ENCODE results near the gene MAD1L1.

The MAD1L1 gene

DNA sequence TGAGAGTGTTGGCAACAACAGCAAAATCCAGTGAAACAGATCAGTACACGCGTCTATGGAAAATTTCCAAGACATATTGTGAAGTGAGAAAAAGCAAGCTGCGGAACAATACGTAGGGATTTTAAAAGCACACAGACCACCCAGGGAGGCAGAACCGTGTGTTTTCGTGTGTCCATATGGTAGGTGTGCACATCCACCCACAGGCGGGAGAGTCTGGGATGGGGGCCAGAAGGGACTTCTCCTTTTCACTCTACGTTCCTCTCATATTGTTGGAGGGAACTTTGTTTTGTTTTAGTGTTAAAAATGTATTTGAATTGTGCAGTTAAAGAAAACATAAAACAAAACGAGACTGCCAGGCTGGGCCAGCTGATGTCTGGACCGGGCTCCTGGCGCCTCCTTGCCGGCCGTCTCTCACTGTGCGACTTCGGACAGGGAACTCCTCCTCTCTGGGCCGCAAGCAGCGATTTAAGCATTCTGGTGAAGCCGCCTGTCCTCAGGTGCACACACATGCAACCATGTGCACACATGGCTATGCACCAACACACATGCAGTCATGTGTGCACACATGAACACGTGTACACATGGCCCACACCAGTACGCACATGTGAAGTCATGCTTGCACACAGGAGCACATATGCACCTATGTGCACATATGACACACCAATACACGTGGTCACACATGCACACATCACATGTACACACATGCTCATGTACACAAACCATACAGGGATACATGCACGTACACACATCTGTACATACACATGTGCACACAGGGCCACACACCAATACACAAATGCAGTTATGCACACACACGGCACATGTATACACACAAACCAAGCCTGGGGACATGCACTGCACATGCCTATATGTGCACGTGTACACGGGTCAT is 421.5 kb downstream of the MAD1L1 start:
- Histone ChIP-seq H3K9ac (ENCODE audit: low read length) (no peak overlapping the region), H3K36me3 (ENCODE audit: control insufficient read depth, insufficient read depth, low read length) (no peaks in the 10 kb centered on the region), H3K4me3 (ENCODE audit: low read length) (peak overlapping the region; percentile 22), H3K27me3 (ENCODE audit: control insufficient read depth, insufficient read depth, low read length) (no peaks in the 10 kb centered on the region), H3K4me1 (ENCODE audit: control insufficient read depth, insufficient read depth, low read length) (peaks cover 5% of the 10 kb centered on the region), H3K27ac (ENCODE audit: low read depth, low read length) (no peak overlapping the region)

DNA sequence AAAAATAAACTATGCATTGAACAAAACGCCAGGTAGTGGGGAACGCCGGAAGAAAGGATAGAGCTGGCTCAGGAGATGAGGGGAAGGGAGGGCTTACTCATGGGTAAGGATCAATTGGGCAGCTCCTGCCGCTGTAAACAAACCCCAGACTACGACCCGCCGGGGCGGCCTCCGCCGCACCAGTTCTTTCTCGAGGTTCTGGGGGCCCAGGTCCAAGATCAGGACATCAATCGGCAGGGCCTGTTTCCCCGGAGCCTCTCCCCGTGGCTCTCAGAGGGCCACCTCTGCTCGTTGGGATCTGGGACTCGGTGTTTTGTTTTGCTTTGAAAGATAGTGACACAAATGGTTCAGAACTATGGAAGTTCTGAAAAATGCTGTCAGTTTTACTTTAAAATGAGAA is 422.2 kb downstream of the MAD1L1 start:
- H3K9ac ChIP-seq (ENCODE audit: low read length), result no peak overlapping the region

DNA sequence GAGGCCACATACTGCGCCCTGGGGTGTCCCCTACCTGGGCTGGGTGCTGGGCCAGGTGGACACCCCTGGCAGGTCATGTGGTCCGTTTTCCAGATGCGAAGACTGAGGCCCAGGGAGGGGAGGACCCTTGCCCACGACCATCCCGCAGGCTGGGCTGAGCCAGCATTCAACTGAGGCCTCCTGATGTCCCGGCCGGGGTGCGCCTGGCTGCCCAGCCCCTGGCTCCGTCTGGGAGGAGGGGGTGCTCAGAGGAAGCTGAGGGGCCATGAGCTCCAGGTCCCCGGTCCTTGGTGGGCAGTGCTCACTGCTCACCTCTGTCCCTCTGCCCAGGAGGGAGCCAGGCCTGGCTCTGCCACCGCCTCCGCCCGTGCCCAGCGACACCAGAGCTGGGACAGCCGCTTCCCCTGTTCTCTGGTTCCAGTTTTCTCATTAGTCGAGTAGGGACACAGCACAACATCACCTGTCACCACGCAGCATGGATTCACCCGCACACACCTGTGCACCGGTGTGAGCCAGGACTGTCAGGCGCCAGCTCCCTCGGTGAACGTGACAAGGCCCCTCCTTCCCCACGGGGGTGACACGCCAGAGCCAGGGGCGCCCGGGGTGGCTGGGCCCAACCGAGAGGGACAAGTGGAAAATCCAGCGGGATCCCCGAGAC is 423.0 kb downstream of the MAD1L1 start:
- no peak overlapping the region for H3K27ac ChIP-seq (ENCODE audit: low read depth, low read length)

More for the DNA sequence above, 422.2 kb downstream of the MAD1L1 start:
- Histone ChIP-seq H3K36me3 (ENCODE audit: control insufficient read depth, insufficient read depth, low read length) (no peaks in the 10 kb centered on the region), H3K4me3 (ENCODE audit: low read length) (no peak overlapping the region), H3K27ac (ENCODE audit: low read depth, low read length) (no peak overlapping the region), H3K4me1 (ENCODE audit: control insufficient read depth, insufficient read depth, low read length) (peaks cover 5% of the 10 kb centered on the region), H3K27me3 (ENCODE audit: control insufficient read depth, insufficient read depth, low read length) (no peaks in the 10 kb centered on the region)

DNA sequence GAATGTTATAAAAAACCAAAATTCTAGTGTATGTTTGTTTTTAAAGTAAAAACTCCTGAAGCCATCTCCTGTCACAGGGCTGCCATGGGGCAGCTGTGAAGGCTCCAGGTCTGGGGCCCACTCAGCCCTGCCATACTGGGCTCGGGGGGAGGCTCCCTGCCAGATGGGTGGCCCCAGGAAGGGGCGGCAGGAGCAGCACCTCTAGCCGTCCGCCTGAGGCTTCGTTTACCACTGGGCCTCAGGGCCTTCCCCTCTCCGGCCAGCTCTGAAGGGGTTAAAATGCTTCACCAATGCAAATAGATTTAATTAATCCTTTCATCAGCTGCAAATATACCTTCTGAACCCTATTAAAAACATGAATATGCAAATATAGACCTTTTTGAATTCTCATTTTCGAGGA is 423.7 kb downstream of the MAD1L1 start:
- Histone ChIP-seq H3K27me3 (ENCODE audit: control insufficient read depth, insufficient read depth, low read length) (no peaks in the 10 kb centered on the region), H3K27ac (ENCODE audit: low read depth, low read length) (no peak overlapping the region), H3K4me3 (ENCODE audit: low read length) (no peak overlapping the region), H3K36me3 (ENCODE audit: control insufficient read depth, insufficient read depth, low read length) (no peaks in the 10 kb centered on the region), H3K9ac (ENCODE audit: low read length) (no peak overlapping the region), H3K4me1 (ENCODE audit: control insufficient read depth, insufficient read depth, low read length) (peaks cover 5% of the 10 kb centered on the region)

More for the DNA sequence above, 423.0 kb downstream of the MAD1L1 start:
- no peaks in the 10 kb centered on the region for H3K36me3 ChIP-seq (ENCODE audit: control insufficient read depth, insufficient read depth, low read length)
- H3K9ac ChIP-seq (ENCODE audit: low read length), result no peak overlapping the region
- no peak overlapping the region for H3K4me3 ChIP-seq (ENCODE audit: low read length)
- peaks cover 5% of the 10 kb centered on the region for H3K4me1 ChIP-seq (ENCODE audit: control insufficient read depth, insufficient read depth, low read length)
- H3K27me3 ChIP-seq (ENCODE audit: control insufficient read depth, insufficient read depth, low read length), result no peaks in the 10 kb centered on the region

DNA sequence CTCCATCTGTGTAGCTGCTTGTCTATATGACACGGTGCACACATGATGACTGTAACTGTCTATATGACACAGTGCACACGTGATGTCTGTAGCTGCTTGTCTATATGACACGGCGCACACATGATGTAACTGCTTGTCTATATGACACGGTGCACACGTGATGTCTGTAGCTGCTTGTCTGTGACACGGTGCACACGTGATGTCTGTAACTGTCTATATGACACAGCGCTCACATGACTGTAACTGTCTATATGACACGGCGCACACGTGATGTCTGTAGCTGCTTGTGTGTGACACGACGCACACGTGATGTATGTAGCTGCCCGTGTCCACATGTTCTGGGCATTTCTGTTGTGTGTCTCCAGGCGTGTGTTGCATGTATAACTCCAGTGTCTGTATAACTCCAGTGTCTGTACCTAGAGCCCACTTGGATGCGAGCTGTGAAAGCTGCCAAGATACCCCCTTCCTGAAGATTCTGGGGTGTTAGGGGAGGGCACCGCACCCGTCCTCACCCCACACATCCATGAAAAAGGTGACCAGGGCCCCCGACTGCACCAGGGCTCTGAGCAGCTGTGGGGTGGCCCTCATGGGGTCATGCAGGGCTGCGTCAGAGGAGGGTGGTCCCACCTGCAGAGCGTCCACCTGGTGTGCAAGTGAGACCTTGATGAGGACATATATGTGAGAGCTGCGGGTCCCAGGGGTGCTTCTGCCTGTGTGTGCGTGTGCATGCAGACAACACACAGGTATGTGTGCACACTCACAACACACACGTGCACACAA is 424.7 kb downstream of the MAD1L1 start:
- H3K27ac ChIP-seq (ENCODE audit: low read depth, low read length), result no peak overlapping the region

DNA sequence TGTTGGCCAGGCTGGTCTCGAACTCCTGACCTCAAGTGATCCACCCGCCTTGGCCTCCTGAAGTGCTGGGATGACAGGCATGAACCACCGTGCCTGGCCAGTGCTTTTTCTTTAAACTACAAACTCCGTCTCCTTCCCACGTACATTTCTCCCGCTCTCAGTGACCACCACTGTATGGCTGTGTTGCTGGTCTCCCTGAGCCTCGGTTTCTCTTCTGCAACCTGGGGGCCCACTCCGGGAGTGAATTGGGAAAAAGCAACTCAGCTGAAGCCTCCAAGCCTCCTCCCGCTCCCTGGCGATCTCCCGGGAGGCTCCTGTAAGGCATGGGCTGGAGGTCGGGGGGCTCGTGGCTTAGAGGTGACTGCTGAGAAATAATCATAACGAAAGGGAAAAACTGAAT is 426.4 kb downstream of the MAD1L1 start:
- Histone ChIP-seq H3K36me3 (ENCODE audit: control insufficient read depth, insufficient read depth, low read length) (no peaks in the 10 kb centered on the region), H3K27me3 (ENCODE audit: control insufficient read depth, insufficient read depth, low read length) (no peaks in the 10 kb centered on the region), H3K4me1 (ENCODE audit: control insufficient read depth, insufficient read depth, low read length) (peaks cover 2% of the 10 kb centered on the region), H3K9ac (ENCODE audit: low read length) (no peak overlapping the region), H3K27ac (ENCODE audit: low read depth, low read length) (no peak overlapping the region), H3K4me3 (ENCODE audit: low read length) (no peak overlapping the region)

More for the DNA sequence above, 424.7 kb downstream of the MAD1L1 start:
- Histone ChIP-seq H3K27me3 (ENCODE audit: control insufficient read depth, insufficient read depth, low read length) (no peaks in the 10 kb centered on the region), H3K4me3 (ENCODE audit: low read length) (no peak overlapping the region), H3K4me1 (ENCODE audit: control insufficient read depth, insufficient read depth, low read length) (peaks cover 5% of the 10 kb centered on the region), H3K36me3 (ENCODE audit: control insufficient read depth, insufficient read depth, low read length) (no peaks in the 10 kb centered on the region), H3K9ac (ENCODE audit: low read length) (no peak overlapping the region)

DNA sequence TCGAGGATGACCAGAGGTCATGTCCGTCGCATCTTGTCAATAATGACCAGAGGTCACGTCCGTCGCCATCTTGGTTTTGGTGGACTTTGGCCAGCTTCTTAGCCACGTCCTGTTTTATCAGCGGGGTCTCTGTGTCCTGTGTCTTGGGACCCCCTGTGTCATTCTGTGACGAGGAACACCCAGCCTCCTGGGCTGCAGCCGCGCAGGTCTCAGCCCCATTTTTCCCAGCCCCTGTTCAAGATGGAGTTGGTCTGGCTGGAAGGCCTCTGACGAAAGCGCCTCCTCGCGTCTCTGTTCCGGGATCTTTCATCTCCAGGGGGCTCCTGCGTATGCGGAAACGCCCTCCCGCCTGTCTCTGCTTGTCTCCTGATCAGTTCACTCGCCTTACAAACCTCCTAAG is 428.4 kb downstream of the MAD1L1 start:
- Histone ChIP-seq H3K9ac (ENCODE audit: low read length) (no peak overlapping the region), H3K4me3 (ENCODE audit: low read length) (no peak overlapping the region), H3K4me1 (ENCODE audit: control insufficient read depth, insufficient read depth, low read length) (no peaks in the 10 kb centered on the region), H3K27ac (ENCODE audit: low read depth, low read length) (no peak overlapping the region), H3K36me3 (ENCODE audit: control insufficient read depth, insufficient read depth, low read length) (no peaks in the 10 kb centered on the region), H3K27me3 (ENCODE audit: control insufficient read depth, insufficient read depth, low read length) (no peaks in the 10 kb centered on the region)

DNA sequence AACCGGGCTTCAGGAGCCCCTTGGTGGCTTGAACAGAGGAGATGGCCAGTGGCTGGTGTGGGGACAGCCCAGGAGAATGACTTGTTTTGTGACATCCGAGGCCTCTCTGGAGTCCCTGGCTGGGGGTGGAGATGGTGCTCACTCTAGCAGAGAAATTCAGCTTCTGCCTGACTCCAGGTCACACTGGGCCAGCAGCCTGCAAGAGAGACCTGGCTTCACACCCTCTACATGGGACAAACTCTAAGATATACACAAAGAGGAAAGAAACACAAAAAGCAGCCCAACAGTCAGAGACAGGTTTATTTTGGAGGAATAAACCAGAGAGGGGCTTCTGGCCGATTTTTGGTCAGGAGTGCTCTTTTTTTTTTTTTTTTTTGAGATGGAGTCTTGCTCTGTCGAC is 429.8 kb downstream of the MAD1L1 start:
- no peak overlapping the region for H3K9ac ChIP-seq (ENCODE audit: low read length)
- H3K36me3 ChIP-seq (ENCODE audit: control insufficient read depth, insufficient read depth, low read length), result no peaks in the 10 kb centered on the region
- no peaks in the 10 kb centered on the region for H3K4me1 ChIP-seq (ENCODE audit: control insufficient read depth, insufficient read depth, low read length)
- H3K27me3 ChIP-seq (ENCODE audit: control insufficient read depth, insufficient read depth, low read length), result no peaks in the 10 kb centered on the region
- H3K27ac ChIP-seq (ENCODE audit: low read depth, low read length), result no peak overlapping the region
- no peak overlapping the region for H3K4me3 ChIP-seq (ENCODE audit: low read length)

- Histone ChIP-seq H3K27me3 (ENCODE audit: control insufficient read depth, insufficient read depth, low read length) (no peaks in the 10 kb centered on the region), H3K4me3 (ENCODE audit: low read length) (no peak overlapping the region), H3K36me3 (ENCODE audit: control insufficient read depth, insufficient read depth, low read length) (no peaks in the 10 kb centered on the region), H3K9ac (ENCODE audit: low read length) (no peak overlapping the region), H3K27ac (ENCODE audit: low read depth, low read length) (no peak overlapping the region), H3K4me1 (ENCODE audit: control insufficient read depth, insufficient read depth, low read length) (no peaks in the 10 kb centered on the region)
These were observed 431.8 kb downstream of the MAD1L1 start for GRCh38 chr7:1800902-1801301.

GRCh38 chr7:1798191-1798590 is 434.6 kb downstream of the MAD1L1 start:
- no peaks in the 10 kb centered on the region for H3K27me3 ChIP-seq (ENCODE audit: control insufficient read depth, insufficient read depth, low read length)

DNA sequence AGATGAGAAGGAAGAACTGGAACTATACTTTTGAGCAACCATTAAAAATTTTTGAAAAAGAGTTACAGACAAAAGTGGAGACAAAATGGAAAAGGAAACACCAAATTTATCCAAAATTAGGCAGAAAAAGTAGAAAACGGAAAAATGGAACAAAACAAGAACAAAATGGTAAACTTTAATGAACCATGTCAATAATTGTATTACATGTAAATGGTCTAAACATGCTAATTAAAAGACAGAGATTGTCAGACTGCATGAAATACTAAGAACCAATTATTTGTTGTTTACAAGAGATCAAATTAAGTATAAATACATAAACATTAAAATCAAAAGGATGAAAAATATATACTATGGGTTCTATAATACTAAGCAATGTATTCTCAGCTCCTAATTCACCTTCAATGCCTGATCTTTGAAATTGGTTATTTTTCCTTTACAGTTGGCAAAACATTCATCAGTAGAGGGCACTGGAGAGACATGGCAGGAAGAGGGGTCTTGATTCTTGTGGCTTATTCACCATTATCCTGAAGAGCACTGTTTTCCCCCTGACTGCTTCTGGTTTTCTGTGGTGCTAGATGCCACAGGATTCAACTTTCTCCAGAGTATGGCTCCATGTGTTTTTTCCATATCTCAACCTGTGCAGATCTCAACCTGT is 437.7 kb downstream of the MAD1L1 start:
- no peaks in the 10 kb centered on the region for H3K4me1 ChIP-seq (ENCODE audit: control insufficient read depth, insufficient read depth, low read length)
- H3K4me3 ChIP-seq (ENCODE audit: low read length), result no peak overlapping the region

More at GRCh38 chr7:1798191-1798590, 434.6 kb downstream of the MAD1L1 start:
- Histone ChIP-seq H3K9ac (ENCODE audit: low read length) (no peak overlapping the region), H3K36me3 (ENCODE audit: control insufficient read depth, insufficient read depth, low read length) (no peaks in the 10 kb centered on the region), H3K27ac (ENCODE audit: low read depth, low read length) (no peak overlapping the region), H3K4me1 (ENCODE audit: control insufficient read depth, insufficient read depth, low read length) (no peaks in the 10 kb centered on the region), H3K4me3 (ENCODE audit: low read length) (no peak overlapping the region)

More for the DNA sequence above, 437.7 kb downstream of the MAD1L1 start:
- Histone ChIP-seq H3K36me3 (ENCODE audit: control insufficient read depth, insufficient read depth, low read length) (no peaks in the 10 kb centered on the region), H3K9ac (ENCODE audit: low read length) (no peak overlapping the region), H3K27me3 (ENCODE audit: control insufficient read depth, insufficient read depth, low read length) (no peaks in the 10 kb centered on the region), H3K27ac (ENCODE audit: low read depth, low read length) (no peak overlapping the region)

Measured in rectal smooth muscle tissue (tissue), 1 donor.